OCI-LY1 (cell line): ENCODE data around the gene UGCG.

Source experiments
- EZH2 ChIP-seq: fragments of 200-600 bp; sonication (generic), shearing (Covaris generic); IDR thresholded peaks from 2 replicates; pipeline ENCODE4 v1.8.0; 2017; ENCODE audit warnings: borderline replicate concordance, mixed run types, mild to moderate bottlenecking, antibody characterized with exemption, low read length, moderate library complexity, mixed read lengths
- TF ChIP-seq, protein P1 (sequence below): fragments of 200-600 bp; sonication (generic), shearing (Covaris generic); IDR thresholded peaks from 2 replicates; pipeline ENCODE4 v1.5.1; 2017; ENCODE audit warnings: mild to moderate bottlenecking, antibody characterized with exemption, low read length, moderate library complexity, mixed read lengths

DNA sequence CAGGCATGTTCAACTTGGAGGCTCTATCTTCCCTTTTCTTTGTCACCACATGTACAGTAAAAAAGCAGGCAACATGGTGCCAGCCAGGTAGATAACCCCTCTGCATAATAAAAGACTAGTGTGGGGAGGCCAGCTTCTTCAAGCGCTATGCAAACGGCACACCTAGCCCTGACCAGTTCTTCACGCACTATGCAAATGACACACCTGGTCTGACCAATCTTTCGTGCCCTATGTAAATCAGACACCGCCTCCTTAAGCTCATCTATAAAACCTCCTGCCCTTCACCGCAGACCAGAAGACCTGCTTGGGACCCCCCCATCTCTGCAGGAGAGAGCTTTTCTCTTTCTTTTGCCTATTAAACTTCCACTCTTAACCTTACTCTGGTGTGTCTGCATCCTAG, 28.1 kb upstream of the UGCG start:
- TF ChIP-seq, protein P1, sequence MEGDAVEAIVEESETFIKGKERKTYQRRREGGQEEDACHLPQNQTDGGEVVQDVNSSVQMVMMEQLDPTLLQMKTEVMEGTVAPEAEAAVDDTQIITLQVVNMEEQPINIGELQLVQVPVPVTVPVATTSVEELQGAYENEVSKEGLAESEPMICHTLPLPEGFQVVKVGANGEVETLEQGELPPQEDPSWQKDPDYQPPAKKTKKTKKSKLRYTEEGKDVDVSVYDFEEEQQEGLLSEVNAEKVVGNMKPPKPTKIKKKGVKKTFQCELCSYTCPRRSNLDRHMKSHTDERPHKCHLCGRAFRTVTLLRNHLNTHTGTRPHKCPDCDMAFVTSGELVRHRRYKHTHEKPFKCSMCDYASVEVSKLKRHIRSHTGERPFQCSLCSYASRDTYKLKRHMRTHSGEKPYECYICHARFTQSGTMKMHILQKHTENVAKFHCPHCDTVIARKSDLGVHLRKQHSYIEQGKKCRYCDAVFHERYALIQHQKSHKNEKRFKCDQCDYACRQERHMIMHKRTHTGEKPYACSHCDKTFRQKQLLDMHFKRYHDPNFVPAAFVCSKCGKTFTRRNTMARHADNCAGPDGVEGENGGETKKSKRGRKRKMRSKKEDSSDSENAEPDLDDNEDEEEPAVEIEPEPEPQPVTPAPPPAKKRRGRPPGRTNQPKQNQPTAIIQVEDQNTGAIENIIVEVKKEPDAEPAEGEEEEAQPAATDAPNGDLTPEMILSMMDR, result no peak
- no peak for TF ChIP-seq EZH2
